Common myeloid progenitor, CD34-positive (primary cell): ENCODE results near the gene ACR.

Experiments used
- CTCF ChIA-PET: fragments of 350-600 bp; sonication (Branson Sonifier 250); formaldehyde crosslinking; loops from one replicate; lab custom pipeline; 2021; ENCODE audit warnings: antibody characterized with exemption; lab: Charles Lee
- POLR2A ChIA-PET: fragments of 350-600 bp; sonication (Branson Sonifier 250); formaldehyde crosslinking; loops from one replicate; lab custom pipeline; 2021; ENCODE audit warnings: antibody characterized with exemption; lab: Charles Lee
- DNase-seq, 3 donors: peaks; one replicate each; pipeline versions ENCODE4 v3.0.0 to v3.0.0-alpha.2; 2013
- H3K27ac ChIP-seq, 2 experiments: 1 replicate in 1 of 2; 2 replicates in 1 of 2; pipeline ENCODE4 v1.7.0; 2013; ENCODE audit warnings: inconsistent platforms in 2 of 2, low read length in 2 of 2, mild to moderate bottlenecking in 2 of 2, low read depth in 1 of 2, moderate library complexity in 1 of 2; ENCODE audit not compliant: severe bottlenecking in 2 of 2, insufficient read depth in 1 of 2, poor library complexity in 1 of 2
- H3K27me3 ChIP-seq, 5 experiments: replicated peaks in 2 of 5; 1 replicate in 3 of 5; 2 replicates in 2 of 5; pipeline versions ENCODE4 v1.6.1 to v1.7.0; 2013; ENCODE audit warnings: low read length in 4 of 5, mild to moderate bottlenecking in 2 of 5, moderate library complexity in 2 of 5, inconsistent platforms in 1 of 5; ENCODE audit not compliant: insufficient read depth in 5 of 5, control insufficient read depth in 4 of 5
- H3K36me3 ChIP-seq, 4 experiments: 1 replicate in 2 of 4; 2 replicates in 2 of 4; pipeline versions ENCODE4 v1.6.1 to v1.7.0; 2013; ENCODE audit warnings: low read length in 3 of 4, control low read depth in 1 of 4, mild to moderate bottlenecking in 1 of 4; ENCODE audit not compliant: control insufficient read depth in 4 of 4, insufficient read depth in 4 of 4
- H3K4me1 ChIP-seq, 4 experiments: 1 replicate in 3 of 4; 2 replicates in 1 of 4; pipeline versions ENCODE4 v1.6.1 to v1.7.1; 2013; ENCODE audit warnings: low read length in 3 of 4, mild to moderate bottlenecking in 3 of 4, control low read depth in 1 of 4, inconsistent platforms in 1 of 4, moderate library complexity in 1 of 4; ENCODE audit not compliant: control insufficient read depth in 4 of 4, insufficient read depth in 4 of 4; ENCODE audit errors: control extremely low read depth in 1 of 4
- H3K4me3 ChIP-seq, 7 experiments: 1 replicate in 4 of 7; 2 replicates in 3 of 7; pipeline versions ENCODE4 v1.5.1 to v1.7.0; 2013; ENCODE audit warnings: mild to moderate bottlenecking in 7 of 7, low read length in 6 of 7, moderate library complexity in 6 of 7, inconsistent platforms in 2 of 7, low read depth in 2 of 7, control low read depth in 1 of 7; ENCODE audit not compliant: insufficient read depth in 4 of 7, control insufficient read depth in 1 of 7; ENCODE audit errors: extremely low read depth in 1 of 7
- H3K9me3 ChIP-seq, 5 experiments: 1 replicate in 4 of 5; 2 replicates in 1 of 5; pipeline versions ENCODE4 v1.6.1 to v1.7.1; 2013; ENCODE audit warnings: low read length in 4 of 5, mild to moderate bottlenecking in 2 of 5, inconsistent platforms in 1 of 5, low read depth in 1 of 5, moderate library complexity in 1 of 5; ENCODE audit not compliant: control insufficient read depth in 4 of 5, insufficient read depth in 2 of 5; ENCODE audit errors: control extremely low read depth in 1 of 5
- WGBS: methylation state at CpG from one replicate; pipeline ENCODE4 v1.1.5; 2013; ENCODE audit not compliant: insufficient coverage; 5-methylcytosine and 5-hydroxymethylcytosine counted together

ACR gene

DNA sequence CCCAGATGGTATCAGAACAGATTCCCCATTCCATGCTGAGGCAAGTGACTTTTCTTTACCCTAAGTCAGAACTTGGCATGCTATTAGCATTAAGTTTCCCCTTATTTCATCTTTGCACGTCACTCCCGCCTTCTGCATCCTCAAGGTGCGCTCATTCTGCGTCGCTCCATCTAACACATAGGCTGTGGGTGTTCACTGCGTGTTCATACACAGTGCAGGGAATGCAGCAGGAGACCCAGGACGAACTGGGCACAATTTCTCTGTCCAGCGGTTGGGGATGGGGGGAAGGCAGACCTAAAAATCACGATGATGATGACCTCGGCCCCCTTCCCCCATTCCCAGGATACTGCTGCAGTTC is 19.7 kb upstream of the ACR start:
- no peaks in the 10 kb centered on the region for H3K27me3 ChIP-seq
- no peak overlapping the region for H3K4me3 ChIP-seq
- no peak overlapping the region for H3K27ac ChIP-seq
- no peak for DNase-seq
- POLR2A ChIA-PET: no interaction called here
- no peaks in the 10 kb centered on the region for H3K4me1 ChIP-seq
- no peaks in the 10 kb centered on the region for H3K9me3 ChIP-seq
- 98% methylated on average over 7 of the region's 10 CpGs for WGBS
- CTCF ChIA-PET: no interaction called here
- H3K36me3 ChIP-seq: peaks cover 6 to 84% (median 59%) of the 10 kb centered on the region in 4 experiments

DNA sequence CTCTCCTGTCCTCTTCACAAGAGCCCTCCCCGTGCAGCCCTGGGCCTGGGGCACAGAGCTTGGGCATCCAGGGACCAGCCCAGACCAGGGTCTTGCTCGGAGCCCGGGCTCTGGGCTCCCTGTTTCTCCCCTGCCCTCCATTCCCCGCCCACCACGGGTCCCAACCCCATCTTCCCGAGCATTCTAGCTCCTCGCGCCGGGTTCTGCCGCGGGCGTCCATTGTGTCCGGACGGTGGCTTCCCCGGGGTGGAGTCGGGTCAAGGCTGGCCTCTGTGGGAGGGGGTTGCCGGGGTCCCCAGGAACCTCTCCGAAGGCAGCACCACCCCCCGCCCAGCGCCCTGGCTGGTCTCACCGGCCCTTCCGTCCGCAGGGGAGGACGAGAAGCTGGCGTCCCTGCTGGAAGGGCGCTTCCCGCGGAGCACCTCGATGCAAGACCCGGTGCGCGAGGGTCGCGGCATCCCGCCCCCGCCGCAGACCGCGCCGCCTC is 18.1 kb upstream of the ACR start:
- 96% methylated on average over 31 of the region's 40 CpGs for whole genome bisulfite sequencing
- no peak for DNase-seq
- Histone ChIP-seq H3K4me3 (no peak overlapping the region), H3K9me3 (no peaks in the 10 kb centered on the region), H3K36me3 (peaks cover 6 to 84% (median 64%) of the 10 kb centered on the region in 4 experiments), H3K4me1 (no peaks in the 10 kb centered on the region), H3K27me3 (no peaks in the 10 kb centered on the region), H3K27ac (no peak overlapping the region)
- ChIA-PET CTCF (no interaction called here), POLR2A (no interaction called here)

DNA sequence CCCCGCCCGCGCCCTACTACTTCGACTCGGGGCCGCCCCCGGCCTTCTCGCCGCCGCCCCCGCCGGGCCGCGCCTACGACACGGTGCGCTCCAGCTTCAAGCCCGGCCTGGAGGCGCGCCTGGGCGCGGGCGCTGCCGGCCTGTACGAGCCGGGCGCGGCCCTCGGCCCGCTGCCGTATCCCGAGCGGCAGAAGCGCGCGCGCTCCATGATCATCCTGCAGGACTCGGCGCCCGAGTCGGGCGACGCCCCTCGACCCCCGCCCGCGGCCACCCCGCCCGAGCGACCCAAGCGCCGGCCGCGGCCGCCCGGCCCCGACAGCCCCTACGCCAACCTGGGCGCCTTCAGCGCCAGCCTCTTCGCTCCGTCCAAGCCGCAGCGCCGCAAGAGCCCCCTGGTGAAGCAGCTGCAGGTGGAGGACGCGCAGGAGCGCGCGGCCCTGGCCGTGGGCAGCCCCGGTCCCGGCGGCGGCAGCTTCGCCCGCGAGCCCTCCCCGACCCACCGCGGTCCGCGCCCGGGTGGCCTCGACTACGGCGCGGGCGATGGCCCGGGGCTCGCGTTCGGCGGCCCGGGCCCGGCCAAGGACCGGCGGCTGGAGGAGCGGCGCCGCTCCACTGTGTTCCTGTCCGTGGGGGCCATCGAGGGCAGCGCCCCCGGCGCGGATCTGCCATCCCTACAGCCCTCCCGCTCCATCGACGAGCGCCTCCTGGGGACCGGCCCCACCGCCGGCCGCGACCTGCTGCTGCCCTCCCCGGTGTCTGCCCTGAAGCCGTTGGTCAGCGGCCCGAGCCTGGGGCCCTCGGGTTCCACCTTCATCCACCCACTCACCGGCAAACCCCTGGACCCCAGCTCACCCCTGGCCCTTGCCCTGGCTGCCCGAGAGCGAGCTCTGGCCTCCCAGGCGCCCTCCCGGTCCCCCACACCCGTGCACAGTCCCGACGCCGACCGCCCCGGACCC is 17.4 kb upstream of the ACR start:
- Histone ChIP-seq H3K4me3 (no peak overlapping the region), H3K27me3 (no peaks in the 10 kb centered on the region), H3K9me3 (no peaks in the 10 kb centered on the region), H3K27ac (no peak overlapping the region), H3K36me3 (peaks cover 6 to 85% (median 62%) of the 10 kb centered on the region in 4 experiments), H3K4me1 (no peaks in the 10 kb centered on the region)
- 95% methylated on average over 99 of the region's 132 CpGs for WGBS
- POLR2A ChIA-PET: no interaction called here
- no peak for DNase-seq
- CTCF ChIA-PET: interaction anchor here (0.5 kb wide), 1 partner anchor 70 kb away, joined by 3 read pairs; no protein-coding TSS in a partner anchor

DNA sequence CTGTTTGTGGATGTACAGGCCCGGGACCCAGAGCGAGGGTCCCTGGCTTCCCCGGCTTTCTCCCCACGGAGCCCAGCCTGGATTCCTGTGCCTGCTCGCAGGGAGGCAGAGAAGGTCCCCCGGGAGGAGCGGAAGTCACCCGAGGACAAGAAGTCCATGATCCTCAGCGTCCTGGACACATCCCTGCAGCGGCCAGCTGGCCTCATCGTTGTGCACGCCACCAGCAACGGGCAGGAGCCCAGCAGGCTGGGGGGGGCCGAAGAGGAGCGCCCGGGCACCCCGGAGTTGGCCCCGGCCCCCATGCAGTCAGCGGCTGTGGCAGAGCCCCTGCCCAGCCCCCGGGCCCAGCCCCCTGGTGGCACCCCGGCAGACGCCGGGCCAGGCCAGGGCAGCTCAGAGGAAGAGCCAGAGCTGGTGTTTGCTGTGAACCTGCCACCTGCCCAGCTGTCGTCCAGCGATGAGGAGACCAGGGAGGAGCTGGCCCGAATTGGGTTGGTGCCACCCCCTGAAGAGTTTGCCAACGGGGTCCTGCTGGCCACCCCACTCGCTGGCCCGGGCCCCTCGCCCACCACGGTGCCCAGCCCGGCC is 16.7 kb upstream of the ACR start:
- POLR2A ChIA-PET: no interaction called here

DNA sequence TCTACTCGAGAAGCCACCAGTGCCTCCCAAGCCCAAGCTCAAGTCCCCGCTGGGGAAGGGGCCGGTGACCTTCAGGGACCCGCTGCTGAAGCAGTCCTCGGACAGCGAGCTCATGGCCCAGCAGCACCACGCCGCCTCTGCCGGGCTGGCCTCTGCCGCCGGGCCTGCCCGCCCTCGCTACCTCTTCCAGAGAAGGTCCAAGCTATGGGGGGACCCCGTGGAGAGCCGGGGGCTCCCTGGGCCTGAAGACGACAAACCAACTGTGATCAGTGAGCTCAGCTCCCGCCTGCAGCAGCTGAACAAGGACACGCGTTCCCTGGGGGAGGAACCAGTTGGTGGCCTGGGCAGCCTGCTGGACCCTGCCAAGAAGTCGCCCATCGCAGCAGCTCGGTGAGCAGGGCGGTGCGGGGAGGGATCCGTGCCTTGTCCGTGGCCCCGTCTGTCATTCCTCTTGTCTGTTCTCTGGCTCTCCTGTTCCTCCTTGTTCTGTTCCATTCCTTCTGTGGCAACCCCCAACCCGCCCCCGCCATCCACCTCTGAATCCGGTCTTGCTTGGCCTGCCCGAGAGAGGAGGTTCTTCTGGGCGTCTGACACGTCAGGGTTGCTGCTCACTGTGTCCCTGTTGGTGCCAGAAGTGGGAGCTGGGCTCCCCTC is 15.8 kb upstream of the ACR start:
- Histone ChIP-seq H3K27me3 (no peaks in the 10 kb centered on the region), H3K4me1 (no peaks in the 10 kb centered on the region), H3K27ac (no peak overlapping the region), H3K9me3 (no peaks in the 10 kb centered on the region), H3K36me3 (peaks cover 0 to 86% (median 67%) of the 10 kb centered on the region in 4 experiments), H3K4me3 (no peak overlapping the region)
- ChIA-PET POLR2A (no interaction called here), CTCF (interaction anchor here (1.2 to 1.5 kb wide), 2 partner anchors 10 to 22 kb away, joined by 3 to 5 read pairs; no protein-coding TSS in a partner anchor)
- WGBS: 95% methylated on average over 24 of the region's 33 CpGs
- no peak for DNase-seq

More for the DNA sequence above, 16.7 kb upstream of the ACR start:
- H3K36me3 ChIP-seq: peaks cover 6 to 86% (median 65%) of the 10 kb centered on the region in 4 experiments
- H3K27me3 ChIP-seq: no peaks in the 10 kb centered on the region
- H3K4me3 ChIP-seq: no peak overlapping the region
- H3K4me1 ChIP-seq: no peaks in the 10 kb centered on the region
- 98% methylated on average over 32 of the region's 32 CpGs for WGBS
- no peak overlapping the region for H3K27ac ChIP-seq
- no peaks in the 10 kb centered on the region for H3K9me3 ChIP-seq
- CTCF ChIA-PET: interaction anchor here (0.5 to 1.2 kb wide), 2 partner anchors 21 to 71 kb away, joined by 3 read pairs; no protein-coding TSS in a partner anchor
- no peak for DNase-seq

DNA sequence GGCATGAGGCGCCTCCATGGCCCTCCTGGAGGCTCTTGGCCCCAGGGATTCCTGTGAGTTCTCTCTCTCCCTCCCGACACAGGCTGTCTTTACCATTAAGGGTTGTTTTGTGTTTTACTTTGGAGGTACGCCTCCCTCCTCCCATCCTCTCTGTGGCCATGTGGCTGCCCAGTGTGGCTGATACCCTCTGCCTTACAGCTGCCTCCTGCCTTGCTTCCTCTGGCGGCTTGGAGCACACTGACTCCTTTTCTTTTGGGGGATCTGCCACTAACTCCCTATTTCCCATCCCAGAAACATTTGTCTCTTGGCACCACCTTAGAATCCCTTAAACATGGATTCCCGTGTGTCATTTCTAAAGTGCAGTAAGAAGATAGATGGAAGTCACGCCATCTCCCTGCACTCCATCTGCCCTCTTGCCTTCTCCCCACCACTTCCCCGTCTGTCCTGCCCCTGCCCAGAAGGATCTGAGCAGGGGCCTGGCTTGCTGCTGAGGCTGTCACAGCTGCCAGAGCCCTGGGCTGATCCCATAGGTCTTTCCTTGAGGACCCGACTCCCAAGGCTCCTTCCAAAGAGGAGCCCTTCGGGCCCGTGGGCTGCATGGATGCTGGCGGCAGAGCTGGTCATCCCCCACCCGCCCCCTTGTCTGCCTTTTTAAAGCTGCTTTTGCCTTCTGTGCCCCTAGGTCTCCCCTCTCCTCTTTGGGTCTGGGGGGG is 15.1 kb upstream of the ACR start:
- no peak overlapping the region for H3K27ac ChIP-seq
- ChIA-PET CTCF (interaction anchor here (1.2 to 1.5 kb wide), 2 partner anchors 9 to 23 kb away, joined by 3 to 5 read pairs; no protein-coding TSS in a partner anchor), POLR2A (no interaction called here)
- DNase-seq: no peak
- no peak overlapping the region for H3K4me3 ChIP-seq
- no peaks in the 10 kb centered on the region for H3K27me3 ChIP-seq
- H3K9me3 ChIP-seq: no peaks in the 10 kb centered on the region
- WGBS: 100% methylated on average over 8 of the region's 12 CpGs
- H3K36me3 ChIP-seq: peaks cover 0 to 86% (median 67%) of the 10 kb centered on the region in 4 experiments
- no peaks in the 10 kb centered on the region for H3K4me1 ChIP-seq
